ENCODE data around the gene NF2.

NF2 gene

GRCh38 chr22:29674121-29674520, 70.7 kb downstream of the NF2 start:
- Histone ChIP-seq H3K9me2 (replicated peaks; ENCODE audit: low read depth, low read length) (no peaks in the 10 kb centered on the region), H3K4me2 (ENCODE audit: low read depth, low read length, poor library complexity, severe bottlenecking) (no peak overlapping the region), H3K36me3 (ENCODE audit: insufficient read depth, low read length) (peaks cover 75% of the 10 kb centered on the region; the same call in 1 of the 2 replicates), H4K20me1 (ENCODE audit: insufficient read depth, low read length, poor library complexity, severe bottlenecking) (no peaks in the 10 kb centered on the region), H3K79me2 (ENCODE audit: insufficient read depth, low read length) (no peaks in the 10 kb centered on the region), H3F3A (ENCODE audit: low read depth) (no peaks in the 10 kb centered on the region), H3K4me1 (ENCODE audit: insufficient read depth, low read length, poor library complexity, severe bottlenecking) (no peaks in the 10 kb centered on the region), H3K9ac (ENCODE audit: low read depth, low read length, poor library complexity, severe bottlenecking) (no peak overlapping the region), H3K27me3 (ENCODE audit: insufficient read depth, low read length, poor library complexity, severe bottlenecking) (no peaks in the 10 kb centered on the region), H2AFZ (ENCODE audit: low read length) (no peak overlapping the region), H3K9me3 (ENCODE audit: insufficient read depth, low read depth, low read length) (no peaks in the 10 kb centered on the region), H3K4me3 (ENCODE audit: low read length, poor library complexity, severe bottlenecking) (no peak overlapping the region)
- TF ChIP-seq CTCF (conservative IDR thresholded peaks at IDR 0.05; ENCODE audit: low read length) = no peak
- TF ChIP-seq EZH2phosphoT487 (IDR thresholded peaks at IDR 0.05; ENCODE audit: borderline replicate concordance) = no peak

GRCh38 chr22:29679316-29679715, 75.9 kb downstream of the NF2 start:
- peaks cover 92% of the 10 kb centered on the region; the same call in 1 of the 2 replicates for H3K36me3 ChIP-seq (ENCODE audit: insufficient read depth, low read length)
- no peaks in the 10 kb centered on the region for H3K27me3 ChIP-seq (ENCODE audit: insufficient read depth, low read length, poor library complexity, severe bottlenecking)
- no peaks in the 10 kb centered on the region for H3F3A ChIP-seq (ENCODE audit: low read depth)
- no peaks in the 10 kb centered on the region for H4K20me1 ChIP-seq (ENCODE audit: insufficient read depth, low read length, poor library complexity, severe bottlenecking)
- TF ChIP-seq EZH2phosphoT487 (IDR thresholded peaks at IDR 0.05; ENCODE audit: borderline replicate concordance) (no peak), CTCF (conservative IDR thresholded peaks at IDR 0.05; ENCODE audit: low read length) (no peak)
- H3K4me2 ChIP-seq (ENCODE audit: low read depth, low read length, poor library complexity, severe bottlenecking) = no peak overlapping the region
- no peaks in the 10 kb centered on the region for H3K9me2 ChIP-seq (replicated peaks; ENCODE audit: low read depth, low read length)
- H3K4me1 ChIP-seq (ENCODE audit: insufficient read depth, low read length, poor library complexity, severe bottlenecking) = no peaks in the 10 kb centered on the region
- no peaks in the 10 kb centered on the region for H3K79me2 ChIP-seq (ENCODE audit: insufficient read depth, low read length)
- H3K4me3 ChIP-seq (ENCODE audit: low read length, poor library complexity, severe bottlenecking) = no peak overlapping the region
- no peak overlapping the region for H3K9ac ChIP-seq (ENCODE audit: low read depth, low read length, poor library complexity, severe bottlenecking)
- no peak overlapping the region for H2AFZ ChIP-seq (ENCODE audit: low read length)
- no peaks in the 10 kb centered on the region for H3K9me3 ChIP-seq (ENCODE audit: insufficient read depth, low read depth, low read length)

- no peaks in the 10 kb centered on the region for H3K79me2 ChIP-seq (ENCODE audit: insufficient read depth, low read length)
- H3K4me1 ChIP-seq (ENCODE audit: insufficient read depth, low read length, poor library complexity, severe bottlenecking) = no peaks in the 10 kb centered on the region
- no peak overlapping the region for H3K4me3 ChIP-seq (ENCODE audit: low read length, poor library complexity, severe bottlenecking)
- no peak for TF ChIP-seq EZH2phosphoT487 (IDR thresholded peaks at IDR 0.05; ENCODE audit: borderline replicate concordance)
- no peak for TF ChIP-seq CTCF (conservative IDR thresholded peaks at IDR 0.05; ENCODE audit: low read length)
- no peak overlapping the region for H2AFZ ChIP-seq (ENCODE audit: low read length)
- H3K9ac ChIP-seq (ENCODE audit: low read depth, low read length, poor library complexity, severe bottlenecking) = no peak overlapping the region
- peaks cover 70% of the 10 kb centered on the region; the same call in 1 of the 2 replicates for H3K36me3 ChIP-seq (ENCODE audit: insufficient read depth, low read length)
- H3K4me2 ChIP-seq (ENCODE audit: low read depth, low read length, poor library complexity, severe bottlenecking) = no peak overlapping the region
- no peaks in the 10 kb centered on the region for H3K9me3 ChIP-seq (ENCODE audit: insufficient read depth, low read depth, low read length)
- no peaks in the 10 kb centered on the region for H3K27me3 ChIP-seq (ENCODE audit: insufficient read depth, low read length, poor library complexity, severe bottlenecking)
- H3K9me2 ChIP-seq (replicated peaks; ENCODE audit: low read depth, low read length) = no peaks in the 10 kb centered on the region
- no peaks in the 10 kb centered on the region for H4K20me1 ChIP-seq (ENCODE audit: insufficient read depth, low read length, poor library complexity, severe bottlenecking)
- no peaks in the 10 kb centered on the region for H3F3A ChIP-seq (ENCODE audit: low read depth)
Observed at GRCh38 chr22:29683536-29683935, 80.1 kb downstream of the NF2 start.
